ENCODE results near the gene CELA3B. TPM values are rescaled to one million over a fixed set of nuclear protein-coding genes. Genes with fewer than 3 reads are reported as not detected.

CELA3B gene
- total RNA-seq, 1 experiment from 2014 or later, result 4.4 TPM

DNA sequence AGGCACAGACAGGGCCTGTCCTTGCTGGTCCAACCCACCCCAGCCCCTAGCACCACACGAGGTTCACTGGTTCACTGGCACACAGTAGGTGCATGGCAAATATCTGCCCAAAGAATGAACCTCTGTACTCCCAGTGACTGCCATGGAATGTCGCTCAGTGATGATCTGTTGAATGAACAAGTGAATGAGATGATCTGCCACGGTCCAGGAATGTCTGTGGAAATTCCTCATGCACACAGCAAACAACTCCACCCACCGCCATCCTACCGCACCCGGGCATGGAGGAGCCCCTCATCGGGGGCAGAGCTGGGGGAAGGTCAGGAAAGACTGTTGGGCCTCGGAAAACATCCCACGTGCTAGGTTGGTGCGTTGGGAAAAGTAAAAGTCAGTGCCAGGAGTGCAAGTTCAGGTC lies 41.4 kb upstream of the CELA3B start (continued):
- TF ChIP-seq ZNF263 (CRISPR knock-in tag; IDR thresholded peaks at IDR 0.05; ENCODE audit: low read depth) (no peak), TP53 (CRISPR knock-in tag; IDR thresholded peaks at IDR 0.05) (no peak), JAZF1 (CRISPR knock-in tag; IDR thresholded peaks at IDR 0.05) (no peak), NFATC4 (CRISPR knock-in tag; IDR thresholded peaks at IDR 0.05) (no peak), RORB (CRISPR knock-in tag; IDR thresholded peaks at IDR 0.05) (no peak), SP1 (CRISPR knock-in tag; conservative IDR thresholded peaks at IDR 0.05) (no peak), NFYB (CRISPR knock-in tag; conservative IDR thresholded peaks at IDR 0.05; ENCODE audit: low read depth) (no peak), ZBTB21 (CRISPR knock-in tag; IDR thresholded peaks at IDR 0.05; ENCODE audit: borderline replicate concordance) (no peak), TEAD1 (CRISPR knock-in tag; IDR thresholded peaks at IDR 0.05) (no peak)
- TF ChIP-seq, protein P1, sequence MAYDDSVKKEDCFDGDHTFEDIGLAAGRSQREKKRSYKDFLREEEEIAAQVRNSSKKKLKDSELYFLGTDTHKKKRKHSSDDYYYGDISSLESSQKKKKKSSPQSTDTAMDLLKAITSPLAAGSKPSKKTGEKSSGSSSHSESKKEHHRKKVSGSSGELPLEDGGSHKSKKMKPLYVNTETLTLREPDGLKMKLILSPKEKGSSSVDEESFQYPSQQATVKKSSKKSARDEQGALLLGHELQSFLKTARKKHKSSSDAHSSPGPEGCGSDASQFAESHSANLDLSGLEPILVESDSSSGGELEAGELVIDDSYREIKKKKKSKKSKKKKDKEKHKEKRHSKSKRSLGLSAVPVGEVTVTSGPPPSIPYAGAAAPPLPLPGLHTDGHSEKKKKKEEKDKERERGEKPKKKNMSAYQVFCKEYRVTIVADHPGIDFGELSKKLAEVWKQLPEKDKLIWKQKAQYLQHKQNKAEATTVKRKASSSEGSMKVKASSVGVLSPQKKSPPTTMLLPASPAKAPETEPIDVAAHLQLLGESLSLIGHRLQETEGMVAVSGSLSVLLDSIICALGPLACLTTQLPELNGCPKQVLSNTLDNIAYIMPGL (CRISPR knock-in tag; IDR thresholded peaks at IDR 0.05), result no peak
- TF ChIP-seq, protein P2, sequence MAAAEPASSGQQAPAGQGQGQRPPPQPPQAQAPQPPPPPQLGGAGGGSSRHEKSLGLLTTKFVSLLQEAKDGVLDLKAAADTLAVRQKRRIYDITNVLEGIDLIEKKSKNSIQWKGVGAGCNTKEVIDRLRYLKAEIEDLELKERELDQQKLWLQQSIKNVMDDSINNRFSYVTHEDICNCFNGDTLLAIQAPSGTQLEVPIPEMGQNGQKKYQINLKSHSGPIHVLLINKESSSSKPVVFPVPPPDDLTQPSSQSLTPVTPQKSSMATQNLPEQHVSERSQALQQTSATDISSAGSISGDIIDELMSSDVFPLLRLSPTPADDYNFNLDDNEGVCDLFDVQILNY (CRISPR knock-in tag; IDR thresholded peaks at IDR 0.05), result no peak

DNA sequence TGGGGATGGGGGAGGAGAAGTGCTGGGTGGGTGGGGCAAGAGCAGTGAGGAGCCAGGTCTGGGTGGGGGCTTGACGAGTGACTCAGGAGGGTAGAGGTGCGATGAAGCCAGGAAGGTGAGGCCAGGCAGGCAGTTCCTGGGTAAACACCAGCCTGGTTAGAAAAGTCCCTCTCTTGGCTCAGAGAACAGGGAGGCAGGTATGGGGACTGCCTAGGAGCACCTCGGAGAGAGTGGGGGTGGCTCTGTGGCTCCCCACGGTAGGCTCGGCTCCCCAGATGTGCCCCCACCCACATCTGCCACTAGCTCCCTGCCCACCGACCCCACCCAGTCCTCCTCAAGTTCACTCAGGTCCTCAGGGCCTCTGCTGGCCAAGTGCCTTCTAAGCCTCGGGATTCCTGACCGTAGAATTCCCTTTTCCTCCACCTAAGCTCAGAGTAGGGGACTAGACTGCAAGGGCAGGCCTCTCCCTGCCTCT lies 40.9 kb upstream of the CELA3B start:
- ATAC-seq (peak; percentile 3; the same call in 1 of the 2 replicates), DNase-seq (ENCODE audit: low spot score) (no peak)
- peak overlapping the region; percentile 82; the same call in 1 of the 2 replicates for H3K27ac Mint-ChIP-seq
- peaks cover 59% of the 10 kb centered on the region for H3K4me1 Mint-ChIP-seq
- CTCF ChIA-PET, result interaction anchor here (0.6 to 2.0 kb wide), 9 partner anchors 10 to 201 kb away, joined by 3 to 4 read pairs (median 3); no protein-coding TSS in a partner anchor
- peaks cover 3% of the 10 kb centered on the region; the same call in 1 of the 2 replicates for H3K27me3 Mint-ChIP-seq (ENCODE audit: low read depth)
- peak overlapping the region; percentile 74 for H3K4me3 Mint-ChIP-seq
- H3K36me3 Mint-ChIP-seq, result no peaks in the 10 kb centered on the region
- H3K9me3 Mint-ChIP-seq, result no peaks in the 10 kb centered on the region
- POLR2A ChIA-PET, result interaction anchor here (0.8 to 1.6 kb wide), 4 partner anchors 14 to 154 kb away, joined by 3 to 7 read pairs (median 4); partner anchors contain the start of gene USP48
- TF ChIP-seq, protein P3, sequence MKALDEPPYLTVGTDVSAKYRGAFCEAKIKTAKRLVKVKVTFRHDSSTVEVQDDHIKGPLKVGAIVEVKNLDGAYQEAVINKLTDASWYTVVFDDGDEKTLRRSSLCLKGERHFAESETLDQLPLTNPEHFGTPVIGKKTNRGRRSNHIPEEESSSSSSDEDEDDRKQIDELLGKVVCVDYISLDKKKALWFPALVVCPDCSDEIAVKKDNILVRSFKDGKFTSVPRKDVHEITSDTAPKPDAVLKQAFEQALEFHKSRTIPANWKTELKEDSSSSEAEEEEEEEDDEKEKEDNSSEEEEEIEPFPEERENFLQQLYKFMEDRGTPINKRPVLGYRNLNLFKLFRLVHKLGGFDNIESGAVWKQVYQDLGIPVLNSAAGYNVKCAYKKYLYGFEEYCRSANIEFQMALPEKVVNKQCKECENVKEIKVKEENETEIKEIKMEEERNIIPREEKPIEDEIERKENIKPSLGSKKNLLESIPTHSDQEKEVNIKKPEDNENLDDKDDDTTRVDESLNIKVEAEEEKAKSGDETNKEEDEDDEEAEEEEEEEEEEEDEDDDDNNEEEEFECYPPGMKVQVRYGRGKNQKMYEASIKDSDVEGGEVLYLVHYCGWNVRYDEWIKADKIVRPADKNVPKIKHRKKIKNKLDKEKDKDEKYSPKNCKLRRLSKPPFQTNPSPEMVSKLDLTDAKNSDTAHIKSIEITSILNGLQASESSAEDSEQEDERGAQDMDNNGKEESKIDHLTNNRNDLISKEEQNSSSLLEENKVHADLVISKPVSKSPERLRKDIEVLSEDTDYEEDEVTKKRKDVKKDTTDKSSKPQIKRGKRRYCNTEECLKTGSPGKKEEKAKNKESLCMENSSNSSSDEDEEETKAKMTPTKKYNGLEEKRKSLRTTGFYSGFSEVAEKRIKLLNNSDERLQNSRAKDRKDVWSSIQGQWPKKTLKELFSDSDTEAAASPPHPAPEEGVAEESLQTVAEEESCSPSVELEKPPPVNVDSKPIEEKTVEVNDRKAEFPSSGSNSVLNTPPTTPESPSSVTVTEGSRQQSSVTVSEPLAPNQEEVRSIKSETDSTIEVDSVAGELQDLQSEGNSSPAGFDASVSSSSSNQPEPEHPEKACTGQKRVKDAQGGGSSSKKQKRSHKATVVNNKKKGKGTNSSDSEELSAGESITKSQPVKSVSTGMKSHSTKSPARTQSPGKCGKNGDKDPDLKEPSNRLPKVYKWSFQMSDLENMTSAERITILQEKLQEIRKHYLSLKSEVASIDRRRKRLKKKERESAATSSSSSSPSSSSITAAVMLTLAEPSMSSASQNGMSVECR (CRISPR knock-in tag; IDR thresholded peaks at IDR 0.05; ENCODE audit: borderline replicate concordance), result no peak
- TF ChIP-seq NR1H2 (CRISPR knock-in tag; IDR thresholded peaks at IDR 0.05), result no peak
- no peak for TF ChIP-seq ZNF219 (CRISPR knock-in tag; IDR thresholded peaks at IDR 0.05; ENCODE audit: borderline replicate concordance)
- TF ChIP-seq JUN (CRISPR knock-in tag; IDR thresholded peaks at IDR 0.05), result no peak
- TF ChIP-seq, protein P4, sequence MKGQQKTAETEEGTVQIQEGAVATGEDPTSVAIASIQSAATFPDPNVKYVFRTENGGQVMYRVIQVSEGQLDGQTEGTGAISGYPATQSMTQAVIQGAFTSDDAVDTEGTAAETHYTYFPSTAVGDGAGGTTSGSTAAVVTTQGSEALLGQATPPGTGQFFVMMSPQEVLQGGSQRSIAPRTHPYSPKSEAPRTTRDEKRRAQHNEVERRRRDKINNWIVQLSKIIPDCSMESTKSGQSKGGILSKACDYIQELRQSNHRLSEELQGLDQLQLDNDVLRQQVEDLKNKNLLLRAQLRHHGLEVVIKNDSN (CRISPR knock-in tag; IDR thresholded peaks at IDR 0.05), result no peak
- TF ChIP-seq, protein P5, sequence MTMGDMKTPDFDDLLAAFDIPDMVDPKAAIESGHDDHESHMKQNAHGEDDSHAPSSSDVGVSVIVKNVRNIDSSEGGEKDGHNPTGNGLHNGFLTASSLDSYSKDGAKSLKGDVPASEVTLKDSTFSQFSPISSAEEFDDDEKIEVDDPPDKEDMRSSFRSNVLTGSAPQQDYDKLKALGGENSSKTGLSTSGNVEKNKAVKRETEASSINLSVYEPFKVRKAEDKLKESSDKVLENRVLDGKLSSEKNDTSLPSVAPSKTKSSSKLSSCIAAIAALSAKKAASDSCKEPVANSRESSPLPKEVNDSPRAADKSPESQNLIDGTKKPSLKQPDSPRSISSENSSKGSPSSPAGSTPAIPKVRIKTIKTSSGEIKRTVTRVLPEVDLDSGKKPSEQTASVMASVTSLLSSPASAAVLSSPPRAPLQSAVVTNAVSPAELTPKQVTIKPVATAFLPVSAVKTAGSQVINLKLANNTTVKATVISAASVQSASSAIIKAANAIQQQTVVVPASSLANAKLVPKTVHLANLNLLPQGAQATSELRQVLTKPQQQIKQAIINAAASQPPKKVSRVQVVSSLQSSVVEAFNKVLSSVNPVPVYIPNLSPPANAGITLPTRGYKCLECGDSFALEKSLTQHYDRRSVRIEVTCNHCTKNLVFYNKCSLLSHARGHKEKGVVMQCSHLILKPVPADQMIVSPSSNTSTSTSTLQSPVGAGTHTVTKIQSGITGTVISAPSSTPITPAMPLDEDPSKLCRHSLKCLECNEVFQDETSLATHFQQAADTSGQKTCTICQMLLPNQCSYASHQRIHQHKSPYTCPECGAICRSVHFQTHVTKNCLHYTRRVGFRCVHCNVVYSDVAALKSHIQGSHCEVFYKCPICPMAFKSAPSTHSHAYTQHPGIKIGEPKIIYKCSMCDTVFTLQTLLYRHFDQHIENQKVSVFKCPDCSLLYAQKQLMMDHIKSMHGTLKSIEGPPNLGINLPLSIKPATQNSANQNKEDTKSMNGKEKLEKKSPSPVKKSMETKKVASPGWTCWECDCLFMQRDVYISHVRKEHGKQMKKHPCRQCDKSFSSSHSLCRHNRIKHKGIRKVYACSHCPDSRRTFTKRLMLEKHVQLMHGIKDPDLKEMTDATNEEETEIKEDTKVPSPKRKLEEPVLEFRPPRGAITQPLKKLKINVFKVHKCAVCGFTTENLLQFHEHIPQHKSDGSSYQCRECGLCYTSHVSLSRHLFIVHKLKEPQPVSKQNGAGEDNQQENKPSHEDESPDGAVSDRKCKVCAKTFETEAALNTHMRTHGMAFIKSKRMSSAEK (CRISPR knock-in tag; IDR thresholded peaks at IDR 0.05; ENCODE audit: borderline replicate concordance), result no peak
- no peak for TF ChIP-seq FOXP1 (CRISPR knock-in tag; IDR thresholded peaks at IDR 0.05; ENCODE audit: borderline replicate concordance)
- no peak for TF ChIP-seq NFATC4 (CRISPR knock-in tag; IDR thresholded peaks at IDR 0.05)
- no peak for TF ChIP-seq RELA (CRISPR knock-in tag; IDR thresholded peaks at IDR 0.05; ENCODE audit: borderline replicate concordance)
- TF ChIP-seq ZNF263 (CRISPR knock-in tag; IDR thresholded peaks at IDR 0.05; ENCODE audit: low read depth), result no peak
- TF ChIP-seq ZNF232 (CRISPR knock-in tag; IDR thresholded peaks at IDR 0.05), result no peak
- TF ChIP-seq MXD4 (CRISPR knock-in tag; IDR thresholded peaks at IDR 0.05; ENCODE audit: borderline replicate concordance), result no peak
- no peak for TF ChIP-seq ZNF671 (CRISPR knock-in tag; IDR thresholded peaks at IDR 0.05)
- TF ChIP-seq PRRX2 (CRISPR knock-in tag; IDR thresholded peaks at IDR 0.05), result no peak
- TF ChIP-seq, protein P6, sequence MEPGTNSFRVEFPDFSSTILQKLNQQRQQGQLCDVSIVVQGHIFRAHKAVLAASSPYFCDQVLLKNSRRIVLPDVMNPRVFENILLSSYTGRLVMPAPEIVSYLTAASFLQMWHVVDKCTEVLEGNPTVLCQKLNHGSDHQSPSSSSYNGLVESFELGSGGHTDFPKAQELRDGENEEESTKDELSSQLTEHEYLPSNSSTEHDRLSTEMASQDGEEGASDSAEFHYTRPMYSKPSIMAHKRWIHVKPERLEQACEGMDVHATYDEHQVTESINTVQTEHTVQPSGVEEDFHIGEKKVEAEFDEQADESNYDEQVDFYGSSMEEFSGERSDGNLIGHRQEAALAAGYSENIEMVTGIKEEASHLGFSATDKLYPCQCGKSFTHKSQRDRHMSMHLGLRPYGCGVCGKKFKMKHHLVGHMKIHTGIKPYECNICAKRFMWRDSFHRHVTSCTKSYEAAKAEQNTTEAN (CRISPR knock-in tag; IDR thresholded peaks at IDR 0.05), result no peak

All from WTC11 (cell line).